D341Med (cell line): ENCODE measurements around the gene BMERB1.
"Not testable (repeated sequence)": the region's sequence is repeated elsewhere in the genome, so short reads cannot be mapped to it uniquely, and the experiment has no call there.

Source experiments
- DNase-seq: peaks from one replicate; pipeline ENCODE4 v3.0.0; 2012; ENCODE audit warnings: low spot score

The BMERB1 gene

GRCh38 chr16:15464401-15465186 is 30.2 kb downstream of the BMERB1 start:
- DNase-seq, result no peak

- DNase-seq, result no peak
Measured at GRCh38 chr16:15466131-15466530, 31.7 kb downstream of the BMERB1 start.

GRCh38 chr16:15466886-15467781 is 32.7 kb downstream of the BMERB1 start:
- no peak for DNase-seq

- DNase-seq, result not testable (repeated sequence)
Measured at GRCh38 chr16:15476971-15477370, 42.6 kb downstream of the BMERB1 start.

GRCh38 chr16:15477802-15478201 is 43.4 kb downstream of the BMERB1 start:
- no peak for DNase-seq

- peak; percentile 42 for DNase-seq
Measured at GRCh38 chr16:15482068-15482747, 47.8 kb downstream of the BMERB1 start.

GRCh38 chr16:15482748-15483298 is 48.4 kb downstream of the BMERB1 start:
- DNase-seq, result no peak

- no peak for DNase-seq
Measured at GRCh38 chr16:15483857-15484256, 49.5 kb downstream of the BMERB1 start.

GRCh38 chr16:15484662-15485061 is 50.3 kb downstream of the BMERB1 start:
- no peak for DNase-seq

- no peak for DNase-seq
Measured at GRCh38 chr16:15485175-15485574, 50.8 kb downstream of the BMERB1 start.

- no peak for DNase-seq
Measured at GRCh38 chr16:15486661-15487060, 52.3 kb downstream of the BMERB1 start.

- DNase-seq, result no peak
Measured at GRCh38 chr16:15487336-15488284, 53.2 kb downstream of the BMERB1 start.

GRCh38 chr16:15489016-15489415 is 54.6 kb downstream of the BMERB1 start:
- DNase-seq, result no peak

- DNase-seq, result no peak
Measured at GRCh38 chr16:15490123-15490711, 55.8 kb downstream of the BMERB1 start.

- no peak for DNase-seq
Measured at GRCh38 chr16:15491411-15491810, 57.0 kb downstream of the BMERB1 start.

- DNase-seq, result no peak
Measured at GRCh38 chr16:15492091-15492740, 57.8 kb downstream of the BMERB1 start.

- no peak for DNase-seq
Measured at GRCh38 chr16:15493466-15494180, 59.2 kb downstream of the BMERB1 start.

GRCh38 chr16:15494236-15494635 is 59.8 kb downstream of the BMERB1 start:
- no peak for DNase-seq

GRCh38 chr16:15495898-15496297 is 61.5 kb downstream of the BMERB1 start:
- DNase-seq, result no peak
